Hepatocyte (in vitro differentiated cells): ENCODE results near the gene AURKA. TPM values are rescaled to one million over a fixed set of nuclear protein-coding genes. Genes with fewer than 3 reads are reported as not detected.
A peak's percentile ranks its signal among the peaks of the same experiment; 100 is the strongest.
"Not testable (repeated sequence)": the region's sequence is repeated elsewhere in the genome, so short reads cannot be mapped to it uniquely, and the experiment has no call there.

Experiments
- DNase-seq: peaks from one replicate; pipeline ENCODE4 v3.0.0-alpha.2; 2016; ENCODE audit warnings: low spot score
- H2AFZ ChIP-seq: fragments of 200-600 bp; sonication (generic); 2 replicates; pipeline ENCODE4 v1.6.0; 2016; ENCODE audit warnings: antibody characterized with exemption, mild to moderate bottlenecking
- H3K27ac ChIP-seq: fragments of 200-600 bp; sonication (generic); 2 replicates; pipeline ENCODE4 v1.5.1; 2016; ENCODE audit warnings: mild to moderate bottlenecking
- H3K27me3 ChIP-seq: fragments of 200-600 bp; sonication (generic); 2 replicates; pipeline ENCODE4 v1.6.1; 2016
- H3K36me3 ChIP-seq: fragments of 200-600 bp; sonication (generic); replicated peaks from 2 replicates; pipeline ENCODE4 v1.5.1; 2016; ENCODE audit warnings: low read depth; ENCODE audit not compliant: insufficient read depth
- H3K4me1 ChIP-seq: fragments of 200-600 bp; sonication (generic); 2 replicates; pipeline ENCODE4 v1.5.1; 2016; ENCODE audit warnings: mild to moderate bottlenecking, moderate library complexity; ENCODE audit not compliant: insufficient read depth
- H3K4me2 ChIP-seq: fragments of 200-600 bp; sonication (generic); 2 replicates; pipeline ENCODE4 v1.6.0; 2016
- H3K4me3 ChIP-seq: fragments of 200-600 bp; sonication (generic); 2 replicates; pipeline ENCODE4 v1.5.1; 2016; ENCODE audit warnings: mild to moderate bottlenecking
- H3K79me2 ChIP-seq: fragments of 200-600 bp; sonication (generic); 2 replicates; pipeline ENCODE4 v1.6.0; 2017; ENCODE audit warnings: mild to moderate bottlenecking
- H3K9me2 ChIP-seq: fragments of 200-600 bp; sonication (generic); replicated peaks from 2 replicates; pipeline ENCODE4 v1.6.0; 2017; ENCODE audit warnings: mild to moderate bottlenecking; ENCODE audit not compliant: insufficient read depth
- H3K9me3 ChIP-seq: fragments of 200-600 bp; sonication (generic); 2 replicates; pipeline ENCODE4 v1.5.1; 2016; ENCODE audit warnings: low read depth, mild to moderate bottlenecking
- H4K20me1 ChIP-seq: fragments of 200-600 bp; sonication (generic); 2 replicates; pipeline ENCODE4 v1.6.0; 2016; ENCODE audit warnings: mild to moderate bottlenecking; ENCODE audit not compliant: insufficient read depth, poor library complexity, severe bottlenecking
- EZH2 ChIP-seq: fragments of 200-600 bp; sonication (generic); IDR thresholded peaks from 2 replicates; pipeline ENCODE4 v1.6.1; 2016; ENCODE audit warnings: antibody characterized with exemption, mild to moderate bottlenecking, borderline replicate concordance
- EZH2phosphoT487 ChIP-seq: fragments of 200-600 bp; sonication (generic); IDR thresholded peaks from one replicate; pipeline ENCODE4 v1.6.1; 2018; ENCODE audit warnings: antibody characterized with exemption, mild to moderate bottlenecking, low read depth, moderate library complexity; ENCODE audit not compliant: unreplicated experiment, severe bottlenecking
- WGBS: methylation state at CpG from one replicate; pipeline ENCODE4 v1.1.6; 2016; ENCODE audit warnings: low lambda C conversion rate; ENCODE audit errors: missing lambda C conversion rate; 5-methylcytosine and 5-hydroxymethylcytosine counted together
- polyA plus RNA-seq: library from polyadenylated mRNA; unstranded; fragments of >200 nt; fragmentation: Nextera tagmentation; extraction: Ambion mirVana; gene quantifications from 2 replicates; pipeline ENCODE4 v1.2.1, GENCODE V29; 2016
- total RNA-seq: library from RNA; depleted of rRNA; stranded (reverse); fragments of >200 nt; gene quantifications from 2 replicates; pipeline ENCODE4 v1.2.3, GENCODE V29; 2014
- TF ChIP-seq, protein P1 (sequence below): fragments of 200-600 bp; sonication (generic); IDR thresholded peaks from 2 replicates; pipeline ENCODE4 v1.5.1; 2016; ENCODE audit warnings: antibody characterized with exemption, mild to moderate bottlenecking; ENCODE audit not compliant: poor library complexity

The AURKA gene
- total and polyA plus RNA-seq, 2 experiments from 2014 or later = 13.4 to 16.9 TPM

DNA sequence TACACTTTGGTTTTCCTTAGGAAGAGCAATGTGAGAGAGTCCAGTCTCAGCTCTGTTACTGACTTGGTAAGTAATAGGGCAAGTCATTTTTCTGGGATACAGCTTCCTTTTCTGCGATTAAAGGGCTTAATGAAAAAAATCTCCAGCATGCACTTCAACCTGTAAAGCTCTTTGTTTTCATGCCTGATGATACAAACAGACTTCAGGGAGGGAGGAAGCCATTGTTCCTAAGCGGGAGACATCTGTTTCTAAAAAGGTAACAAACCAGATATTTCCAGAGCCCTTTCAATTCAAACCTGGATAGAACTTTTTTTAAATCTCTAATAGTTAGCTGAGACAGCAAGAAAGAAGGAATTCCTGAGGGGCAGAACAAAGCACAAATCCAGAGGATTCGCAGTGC lies 14.9 kb upstream of the AURKA start:
- 95% methylated on average over 3 of the region's 3 CpGs for WGBS
- peaks cover 5% of the 10 kb centered on the region for H3K36me3 ChIP-seq
- H3K4me2 ChIP-seq = no peak overlapping the region

GRCh38 chr20:56405356-56405755 lies 13.3 kb upstream of the AURKA start:
- not testable (repeated sequence) for H3K27ac ChIP-seq, H4K20me1 ChIP-seq, H2AFZ ChIP-seq, H3K9me3 ChIP-seq, H3K36me3 ChIP-seq, H3K4me3 ChIP-seq, H3K4me2 ChIP-seq, H3K9me2 ChIP-seq, DNase-seq, H3K27me3 ChIP-seq, H3K4me1 ChIP-seq
- 92% methylated on average over 12 of the region's 12 CpGs for WGBS
- H3K79me2 ChIP-seq = peaks cover 27% of the 10 kb centered on the region

More for the DNA sequence above, 14.9 kb upstream of the AURKA start:
- no peak overlapping the region for H2AFZ ChIP-seq
- DNase-seq = no peak
- no peak overlapping the region for H3K27ac ChIP-seq
- peaks cover 14% of the 10 kb centered on the region for H3K79me2 ChIP-seq
- H3K27me3 ChIP-seq = no peaks in the 10 kb centered on the region
- TF ChIP-seq EZH2 (no peak), EZH2phosphoT487 (no peak)
- TF ChIP-seq, protein P1, sequence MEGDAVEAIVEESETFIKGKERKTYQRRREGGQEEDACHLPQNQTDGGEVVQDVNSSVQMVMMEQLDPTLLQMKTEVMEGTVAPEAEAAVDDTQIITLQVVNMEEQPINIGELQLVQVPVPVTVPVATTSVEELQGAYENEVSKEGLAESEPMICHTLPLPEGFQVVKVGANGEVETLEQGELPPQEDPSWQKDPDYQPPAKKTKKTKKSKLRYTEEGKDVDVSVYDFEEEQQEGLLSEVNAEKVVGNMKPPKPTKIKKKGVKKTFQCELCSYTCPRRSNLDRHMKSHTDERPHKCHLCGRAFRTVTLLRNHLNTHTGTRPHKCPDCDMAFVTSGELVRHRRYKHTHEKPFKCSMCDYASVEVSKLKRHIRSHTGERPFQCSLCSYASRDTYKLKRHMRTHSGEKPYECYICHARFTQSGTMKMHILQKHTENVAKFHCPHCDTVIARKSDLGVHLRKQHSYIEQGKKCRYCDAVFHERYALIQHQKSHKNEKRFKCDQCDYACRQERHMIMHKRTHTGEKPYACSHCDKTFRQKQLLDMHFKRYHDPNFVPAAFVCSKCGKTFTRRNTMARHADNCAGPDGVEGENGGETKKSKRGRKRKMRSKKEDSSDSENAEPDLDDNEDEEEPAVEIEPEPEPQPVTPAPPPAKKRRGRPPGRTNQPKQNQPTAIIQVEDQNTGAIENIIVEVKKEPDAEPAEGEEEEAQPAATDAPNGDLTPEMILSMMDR = no peak
- H3K9me2 ChIP-seq = no peaks in the 10 kb centered on the region
- no peaks in the 10 kb centered on the region for H4K20me1 ChIP-seq
- no peak overlapping the region for H3K4me3 ChIP-seq
- no peaks in the 10 kb centered on the region for H3K4me1 ChIP-seq
- H3K9me3 ChIP-seq = no peaks in the 10 kb centered on the region

GRCh38 chr20:56403465-56403864 lies 11.4 kb upstream of the AURKA start:
- Histone ChIP-seq H3K9me3 (no peaks in the 10 kb centered on the region), H3K36me3 (peaks cover 8% of the 10 kb centered on the region), H3K27me3 (no peaks in the 10 kb centered on the region), H3K79me2 (peaks cover 41% of the 10 kb centered on the region), H3K4me2 (no peak overlapping the region), H2AFZ (no peak overlapping the region), H4K20me1 (no peaks in the 10 kb centered on the region), H3K27ac (no peak overlapping the region), H3K4me3 (no peak overlapping the region), H3K9me2 (no peaks in the 10 kb centered on the region), H3K4me1 (no peaks in the 10 kb centered on the region)
- TF ChIP-seq, protein P1 = no peak
- no peak for TF ChIP-seq EZH2
- no peak for TF ChIP-seq EZH2phosphoT487
- WGBS = 98% methylated on average over 26 of the region's 26 CpGs
- DNase-seq = no peak

DNA sequence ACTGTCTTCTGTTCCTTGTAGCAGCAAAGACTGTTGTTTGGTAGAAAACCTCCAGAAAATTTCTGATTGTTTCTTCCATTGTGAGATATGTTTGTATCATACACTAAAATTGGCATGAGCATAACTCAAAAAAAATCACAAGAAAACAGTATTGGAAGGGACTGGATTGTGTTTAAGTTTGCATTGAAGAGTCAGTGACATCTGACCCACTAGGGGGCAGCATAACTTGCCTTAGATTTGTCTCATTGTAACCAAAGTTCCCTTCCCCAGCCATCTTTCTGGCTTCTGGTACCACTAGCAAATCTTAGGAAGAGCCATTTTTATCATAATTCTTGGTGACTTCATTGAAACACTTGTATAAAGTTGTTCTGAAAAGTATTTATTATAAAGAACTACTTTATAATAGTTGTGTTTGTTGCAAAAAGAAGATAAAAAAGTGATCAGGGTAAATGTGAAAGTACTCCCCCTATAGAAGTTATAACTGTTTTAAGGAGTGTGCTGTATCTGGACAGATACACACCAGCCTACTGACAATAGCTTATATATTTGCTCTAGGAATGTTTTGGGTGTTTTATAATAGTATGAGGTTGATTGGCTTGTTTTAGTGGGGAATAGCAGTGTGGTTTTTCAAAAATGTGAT lies 8.1 kb upstream of the AURKA start:
- peak; percentile 82 for DNase-seq
- TF ChIP-seq, protein P1 = peak; percentile 77
- no peak for TF ChIP-seq EZH2
- H3K4me2 ChIP-seq = no peak overlapping the region
- no peaks in the 10 kb centered on the region for H3K9me3 ChIP-seq
- no peaks in the 10 kb centered on the region for H3K9me2 ChIP-seq
- no peak overlapping the region for H3K4me3 ChIP-seq
- no peaks in the 10 kb centered on the region for H3K27me3 ChIP-seq
- H4K20me1 ChIP-seq = no peaks in the 10 kb centered on the region
- no peak overlapping the region for H2AFZ ChIP-seq
- H3K36me3 ChIP-seq = peaks cover 8% of the 10 kb centered on the region
- peaks cover 42% of the 10 kb centered on the region for H3K79me2 ChIP-seq
- no peaks in the 10 kb centered on the region for H3K4me1 ChIP-seq
- H3K27ac ChIP-seq = no peak overlapping the region
